HG02642 (cell line): ENCODE measurements around the gene TCN1.

Experiments
- ATAC-seq: cut with Tn5 transposase; IDR thresholded peaks from one replicate; pipeline ENCODE4 v1.9.1; 2021; ENCODE audit warnings: mild to moderate bottlenecking; ENCODE audit not compliant: unreplicated experiment, poor library complexity

The TCN1 gene

GRCh38 chr11:59810189-59810910 lies 55.9 kb downstream of the TCN1 start, which contains the start of gene MRPL16:
MRPL16 (minus strand) TSS chr11:59810778; CDS start chr11:59810658, 120 bp downstream.
- ATAC-seq, result peak; percentile 99

DNA sequence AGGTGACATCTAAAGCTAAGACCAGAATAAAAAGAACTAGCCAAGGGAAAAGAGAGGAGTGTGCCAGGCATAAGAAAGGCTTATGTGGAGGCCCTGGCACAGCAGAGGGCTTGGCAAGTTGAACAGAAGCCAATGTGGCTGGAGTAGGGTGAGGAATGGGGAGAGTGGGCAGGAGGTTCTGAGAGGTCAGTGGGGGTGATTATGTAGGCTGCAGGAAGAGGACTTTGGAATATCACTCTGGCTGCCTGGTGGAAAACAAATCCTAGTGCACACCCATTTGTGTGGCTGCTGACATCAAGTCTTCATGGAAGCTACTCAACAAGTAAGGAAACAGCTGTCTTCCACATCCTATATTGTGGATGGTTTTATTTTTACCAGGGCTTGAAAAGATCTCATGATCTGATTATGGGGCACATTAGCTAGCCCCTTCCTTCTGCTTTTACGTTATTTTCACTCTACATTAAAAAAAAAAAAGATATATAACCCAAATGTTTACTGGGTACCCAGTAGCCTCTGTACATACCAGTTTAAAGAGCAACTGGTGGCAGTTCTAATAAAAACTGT lies 59.2 kb downstream of the TCN1 start:
- ATAC-seq, result no peak

DNA sequence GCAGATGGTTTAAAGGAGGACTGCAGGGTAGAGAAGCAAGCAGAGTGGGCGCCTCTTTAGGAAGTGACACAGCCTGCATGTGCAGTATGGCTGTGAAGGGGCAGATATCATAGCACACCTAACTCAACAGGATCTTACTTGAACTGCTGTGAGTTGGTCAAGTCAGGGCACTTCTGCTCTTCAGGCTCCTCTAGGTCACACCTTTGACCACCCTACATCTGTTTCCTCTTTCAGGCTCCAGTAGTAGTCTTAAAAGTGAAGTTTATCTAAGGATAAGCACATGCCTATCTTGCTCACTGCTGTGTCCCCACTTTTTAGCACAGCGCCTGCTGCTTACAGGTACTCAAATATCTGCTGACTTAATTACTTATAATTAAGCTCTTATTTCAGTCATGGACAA lies 62.2 kb downstream of the TCN1 start:
- no peak for ATAC-seq
